Measurements from ENCODE around the gene CORO1C. TPM values are rescaled to one million over a fixed set of nuclear protein-coding genes. Genes with fewer than 3 reads are reported as not detected.
A peak's percentile ranks its signal among the peaks of the same experiment; 100 is the strongest.

CORO1C gene
- total and polyA plus RNA-seq, 4 donors = 23.2 to 58.6 (median 41.9) TPM

GRCh38 chr12:108667349-108667748 lies 64.0 kb downstream of the CORO1C start (continued):
- TF ChIP-seq FOXA1 (IDR thresholded peaks at IDR 0.05) = no peak
- TF ChIP-seq HNF4G (IDR thresholded peaks at IDR 0.05) = no peak
- no peak for TF ChIP-seq EGR1 (IDR thresholded peaks at IDR 0.05; ENCODE audit: low read depth in 2 of 2)
- TF ChIP-seq YY1 (IDR thresholded peaks at IDR 0.05) = no peak

DNA sequence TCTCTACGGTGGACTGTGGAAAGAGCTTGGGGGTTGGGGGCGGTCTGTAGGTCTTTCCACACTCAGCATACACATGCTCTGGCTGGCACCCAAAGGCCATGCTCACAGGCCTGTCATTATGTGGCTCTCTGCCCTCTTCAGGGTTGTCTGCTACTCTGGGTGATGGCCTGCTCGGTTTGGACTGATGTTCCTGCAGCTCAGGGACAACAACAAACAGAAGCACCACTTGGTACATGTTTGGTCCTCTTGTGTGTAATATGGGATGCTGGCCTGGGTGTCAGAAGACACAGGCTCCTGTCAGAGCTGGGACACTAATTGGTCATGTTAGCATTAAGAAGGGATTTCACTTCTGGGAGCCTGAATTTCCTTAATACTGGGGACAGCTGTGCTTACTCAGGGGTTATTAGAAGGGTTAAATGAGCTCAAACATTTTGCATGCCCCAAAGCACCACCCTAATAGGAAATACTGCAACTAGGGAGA lies 64.9 kb downstream of the CORO1C start:
- peak overlapping the region; percentile 88 for H3K27ac ChIP-seq (ENCODE audit: low read depth in 1 of 2, low read length in 2 of 2)
- H3K27me3 ChIP-seq (ENCODE audit: control insufficient read depth in 4 of 4, insufficient read depth in 4 of 4, low read length in 3 of 4) = no peaks in the 10 kb centered on the region
- H3K4me1 ChIP-seq (ENCODE audit: control insufficient read depth in 4 of 4, insufficient read depth in 4 of 4, low read length in 3 of 4) = peaks cover 3 to 29% (median 22%) of the 10 kb centered on the region in 4 donors
- 30% methylated on average over 3 of the region's 3 CpGs for WGBS
- H3K4me3 ChIP-seq (ENCODE audit: low read depth in 1 of 3, low read length in 3 of 3) = no peak overlapping the region
- no peaks in the 10 kb centered on the region for H3K9me3 ChIP-seq (ENCODE audit: control insufficient read depth in 4 of 4, low read length in 3 of 4)
- H3K9ac ChIP-seq (ENCODE audit: low read depth in 1 of 2, low read length in 2 of 2) = no peak overlapping the region
- no peak for TF ChIP-seq EGR1 (IDR thresholded peaks at IDR 0.05; ENCODE audit: low read depth in 2 of 2)
- no peak for TF ChIP-seq ATF3 (IDR thresholded peaks at IDR 0.05)
- no peak for TF ChIP-seq FOXA1 (IDR thresholded peaks at IDR 0.05)
- TF ChIP-seq CTCF (IDR thresholded peaks at IDR 0.05; ENCODE audit: low read depth, low read length, missing input control) = no peak
- TF ChIP-seq ZBTB33 (IDR thresholded peaks at IDR 0.05) = no peak
- TF ChIP-seq FOXA2 (IDR thresholded peaks at IDR 0.05) = no peak
- peak; percentile 49 for TF ChIP-seq MAX (IDR thresholded peaks at IDR 0.05)
- TF ChIP-seq JUND (IDR thresholded peaks at IDR 0.05) = peak in 1 of 2 donors; percentile 31
- no peak for TF ChIP-seq GABPA (IDR thresholded peaks at IDR 0.05 in 1 of 2, conservative IDR thresholded peaks at IDR 0.05 in 1 of 2)
- TF ChIP-seq SP1 (IDR thresholded peaks at IDR 0.05) = peak; percentile 71
- TF ChIP-seq RXRA (IDR thresholded peaks at IDR 0.05) = peak; percentile 59 to 71
- TF ChIP-seq HNF4A (conservative IDR thresholded peaks at IDR 0.05) = peak; percentile 66 to 73
- peak; percentile 22 to 71 for TF ChIP-seq RAD21 (IDR thresholded peaks at IDR 0.05)
- peak; percentile 10 for TF ChIP-seq YY1 (IDR thresholded peaks at IDR 0.05)
- peak; percentile 21 for TF ChIP-seq NR2F2 (IDR thresholded peaks at IDR 0.05)
- no peaks in the 10 kb centered on the region for H3K36me3 ChIP-seq (ENCODE audit: control insufficient read depth in 4 of 4, insufficient read depth in 3 of 4, low read depth in 1 of 4, low read length in 3 of 4)
- DNase-seq (ENCODE audit: low spot score) = peak; percentile 53

DNA sequence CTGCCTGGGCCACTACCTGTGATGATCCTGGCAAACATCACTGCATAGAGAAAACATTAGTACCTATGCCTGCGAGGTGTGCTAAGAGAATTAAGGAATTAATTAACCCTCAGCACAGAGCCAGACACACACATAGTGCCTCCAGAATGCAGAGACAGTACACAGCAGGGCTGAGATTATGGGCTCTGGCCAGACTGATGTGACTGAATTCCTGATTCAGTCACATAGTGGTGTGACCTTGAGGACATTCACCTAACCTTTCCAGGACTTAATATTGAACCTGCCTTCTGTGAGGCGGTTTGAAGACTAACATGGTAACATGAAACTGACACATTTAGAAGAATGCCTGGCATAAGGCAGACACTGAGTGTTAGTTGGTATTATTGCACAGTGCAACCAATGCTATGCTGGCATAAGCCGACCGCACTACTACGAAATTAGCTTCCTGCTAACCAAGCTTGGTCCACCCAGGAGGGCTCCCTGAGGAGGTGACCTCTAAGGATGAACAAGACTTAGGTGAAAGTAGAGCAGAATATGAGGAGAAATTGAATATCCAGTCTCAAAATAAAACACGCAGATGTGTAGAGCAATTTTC lies 65.6 kb downstream of the CORO1C start:
- Histone ChIP-seq H3K4me3 (ENCODE audit: low read depth in 1 of 3, low read length in 3 of 3) (no peak overlapping the region), H3K9ac (ENCODE audit: low read depth in 1 of 2, low read length in 2 of 2) (peak overlapping the region in 1 of 2 donors; percentile 71), H3K27me3 (ENCODE audit: control insufficient read depth in 4 of 4, insufficient read depth in 4 of 4, low read length in 3 of 4) (no peaks in the 10 kb centered on the region), H3K4me1 (ENCODE audit: control insufficient read depth in 4 of 4, insufficient read depth in 4 of 4, low read length in 3 of 4) (peaks cover 3 to 29% (median 22%) of the 10 kb centered on the region in 4 donors), H3K36me3 (ENCODE audit: control insufficient read depth in 4 of 4, insufficient read depth in 3 of 4, low read depth in 1 of 4, low read length in 3 of 4) (no peaks in the 10 kb centered on the region), H3K27ac (ENCODE audit: low read depth in 1 of 2, low read length in 2 of 2) (peak overlapping the region; percentile 88), H3K9me3 (ENCODE audit: control insufficient read depth in 4 of 4, low read length in 3 of 4) (no peaks in the 10 kb centered on the region)
- DNase-seq (ENCODE audit: low spot score) = no peak
- TF ChIP-seq CTCF (IDR thresholded peaks at IDR 0.05; ENCODE audit: low read depth, low read length, missing input control) (no peak), RXRA (IDR thresholded peaks at IDR 0.05) (peak; percentile 90 to 98), EGR1 (IDR thresholded peaks at IDR 0.05; ENCODE audit: low read depth in 2 of 2) (no peak), SP1 (IDR thresholded peaks at IDR 0.05) (peak; percentile 66), RAD21 (IDR thresholded peaks at IDR 0.05) (peak in 1 of 2 donors; percentile 43), JUND (IDR thresholded peaks at IDR 0.05) (no peak), HNF4A (conservative IDR thresholded peaks at IDR 0.05) (peak in 1 of 2 donors; percentile 20)
- TF ChIP-seq, protein P1, sequence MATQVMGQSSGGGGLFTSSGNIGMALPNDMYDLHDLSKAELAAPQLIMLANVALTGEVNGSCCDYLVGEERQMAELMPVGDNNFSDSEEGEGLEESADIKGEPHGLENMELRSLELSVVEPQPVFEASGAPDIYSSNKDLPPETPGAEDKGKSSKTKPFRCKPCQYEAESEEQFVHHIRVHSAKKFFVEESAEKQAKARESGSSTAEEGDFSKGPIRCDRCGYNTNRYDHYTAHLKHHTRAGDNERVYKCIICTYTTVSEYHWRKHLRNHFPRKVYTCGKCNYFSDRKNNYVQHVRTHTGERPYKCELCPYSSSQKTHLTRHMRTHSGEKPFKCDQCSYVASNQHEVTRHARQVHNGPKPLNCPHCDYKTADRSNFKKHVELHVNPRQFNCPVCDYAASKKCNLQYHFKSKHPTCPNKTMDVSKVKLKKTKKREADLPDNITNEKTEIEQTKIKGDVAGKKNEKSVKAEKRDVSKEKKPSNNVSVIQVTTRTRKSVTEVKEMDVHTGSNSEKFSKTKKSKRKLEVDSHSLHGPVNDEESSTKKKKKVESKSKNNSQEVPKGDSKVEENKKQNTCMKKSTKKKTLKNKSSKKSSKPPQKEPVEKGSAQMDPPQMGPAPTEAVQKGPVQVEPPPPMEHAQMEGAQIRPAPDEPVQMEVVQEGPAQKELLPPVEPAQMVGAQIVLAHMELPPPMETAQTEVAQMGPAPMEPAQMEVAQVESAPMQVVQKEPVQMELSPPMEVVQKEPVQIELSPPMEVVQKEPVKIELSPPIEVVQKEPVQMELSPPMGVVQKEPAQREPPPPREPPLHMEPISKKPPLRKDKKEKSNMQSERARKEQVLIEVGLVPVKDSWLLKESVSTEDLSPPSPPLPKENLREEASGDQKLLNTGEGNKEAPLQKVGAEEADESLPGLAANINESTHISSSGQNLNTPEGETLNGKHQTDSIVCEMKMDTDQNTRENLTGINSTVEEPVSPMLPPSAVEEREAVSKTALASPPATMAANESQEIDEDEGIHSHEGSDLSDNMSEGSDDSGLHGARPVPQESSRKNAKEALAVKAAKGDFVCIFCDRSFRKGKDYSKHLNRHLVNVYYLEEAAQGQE (IDR thresholded peaks at IDR 0.05) = peak; percentile 17
- 60% methylated on average over 6 of the region's 6 CpGs for WGBS

Data from liver (tissue), 9 donors.